ENCODE data around the gene MAX. TPM values are rescaled to one million over a fixed set of nuclear protein-coding genes. Genes with fewer than 3 reads are reported as not detected.

The MAX gene
- polyA plus RNA-seq, result 51.3 and 55.3 TPM in 2 replicates
- polyA minus RNA-seq, result 49.4 and 54.8 TPM in 2 replicates

GRCh38 chr14:65102441-65103149, at the start of gene MAX:
MAX (minus strand) TSS chr14:65102517; CDS start chr14:65102339, 178 bp downstream.
- Histone ChIP-seq H3K27me3 (ENCODE audit: insufficient read depth, low read depth, low read length) (no peaks in the 10 kb centered on the region), H3K4me3 (ENCODE audit: low read length) (peak within 1 kb of the TSS; percentile 98), H3K9ac (ENCODE audit: low read length) (peak within 1 kb of the TSS; percentile 87), H3K36me3 (ENCODE audit: insufficient read depth, low read length) (no peaks in the 10 kb centered on the region), H4K20me1 (ENCODE audit: insufficient read depth) (no peaks in the 10 kb centered on the region), H3K4me2 (ENCODE audit: low read length) (peak within 1 kb of the TSS; percentile 99), H3K9me3 (ENCODE audit: low read length) (no peaks in the 10 kb centered on the region), H3K79me2 (replicated peaks; ENCODE audit: insufficient read depth, low read length) (peaks cover 19% of the 10 kb centered on the region), H3K9me2 (ENCODE audit: insufficient read depth, low read length) (no peaks in the 10 kb centered on the region), H2AFZ (ENCODE audit: low read depth, low read length) (peak within 1 kb of the TSS; percentile 88), H3F3A (ENCODE audit: insufficient read depth, low read length, poor library complexity, severe bottlenecking) (no peaks in the 10 kb centered on the region), H3K27ac (ENCODE audit: low read length) (peak within 1 kb of the TSS; percentile 81)
- no peak for TF ChIP-seq SMC3 (conservative IDR thresholded peaks at IDR 0.05; ENCODE audit: poor library complexity)
- TF ChIP-seq MXI1 (conservative IDR thresholded peaks at IDR 0.05; ENCODE audit: poor library complexity, severe bottlenecking), result peak; percentile 99
- no peak for TF ChIP-seq CTCF (IDR thresholded peaks at IDR 0.05; ENCODE audit: poor library complexity, severe bottlenecking)
- peak; percentile 64 for TF ChIP-seq TAF1 (IDR thresholded peaks at IDR 0.05; ENCODE audit: low read depth)
- TF ChIP-seq EP300 (conservative IDR thresholded peaks at IDR 0.05; ENCODE audit: poor library complexity, severe bottlenecking), result peak; percentile 16
- TF ChIP-seq EZH2 (IDR thresholded peaks at IDR 0.05; ENCODE audit: borderline replicate concordance, insufficient read depth, low read length, poor library complexity, severe bottlenecking), result no peak
- TF ChIP-seq POLR2AphosphoS5 (IDR thresholded peaks at IDR 0.05), result peak; percentile 95
- peak; percentile 37 for TF ChIP-seq RAD21 (conservative IDR thresholded peaks at IDR 0.05)
- peak; percentile 27 for TF ChIP-seq REST (IDR thresholded peaks at IDR 0.05; ENCODE audit: borderline replicate concordance)

- Histone ChIP-seq H2AFZ (ENCODE audit: low read depth, low read length) (no peak overlapping the region), H3K9ac (ENCODE audit: low read length) (no peak overlapping the region), H3K79me2 (replicated peaks; ENCODE audit: insufficient read depth, low read length) (no peaks in the 10 kb centered on the region), H3K36me3 (ENCODE audit: insufficient read depth, low read length) (no peaks in the 10 kb centered on the region), H3K9me3 (ENCODE audit: low read length) (no peaks in the 10 kb centered on the region), H4K20me1 (ENCODE audit: insufficient read depth) (no peaks in the 10 kb centered on the region), H3F3A (ENCODE audit: insufficient read depth, low read length, poor library complexity, severe bottlenecking) (no peaks in the 10 kb centered on the region), H3K4me3 (ENCODE audit: low read length) (no peak overlapping the region), H3K27ac (ENCODE audit: low read length) (no peak overlapping the region), H3K4me2 (ENCODE audit: low read length) (no peak overlapping the region), H3K27me3 (ENCODE audit: insufficient read depth, low read depth, low read length) (no peaks in the 10 kb centered on the region), H3K9me2 (ENCODE audit: insufficient read depth, low read length) (no peaks in the 10 kb centered on the region)
- TF ChIP-seq POLR2AphosphoS5 (IDR thresholded peaks at IDR 0.05), result no peak
- no peak for TF ChIP-seq EZH2 (IDR thresholded peaks at IDR 0.05; ENCODE audit: borderline replicate concordance, insufficient read depth, low read length, poor library complexity, severe bottlenecking)
Measured at GRCh38 chr14:65151609-65151956, 49.3 kb upstream of the MAX start.
